Measurements from ENCODE around the gene ATP5PB. TPM values are rescaled to one million over a fixed set of nuclear protein-coding genes. Genes with fewer than 3 reads are reported as not detected.

The ATP5PB gene
- total RNA-seq, 2 experiments from 2014 or later = 286 to 303 TPM

- Histone ChIP-seq H3K9me3 (ENCODE audit: low read length) (no peaks in the 10 kb centered on the region), H3K79me2 (ENCODE audit: insufficient read depth, low read depth, low read length) (peaks cover 65% of the 10 kb centered on the region), H3K4me1 (ENCODE audit: insufficient read depth, low read length, poor library complexity, severe bottlenecking) (peaks cover 21% of the 10 kb centered on the region), H3K27ac (ENCODE audit: low read depth, low read length, poor library complexity, severe bottlenecking) (no peak overlapping the region), H3K9me2 (ENCODE audit: insufficient read depth, low read length) (no peaks in the 10 kb centered on the region), H3K4me3 (ENCODE audit: low read depth, low read length, poor library complexity, severe bottlenecking) (no peak overlapping the region), H2AFZ (ENCODE audit: low read length) (no peak overlapping the region), H4K20me1 (ENCODE audit: insufficient read depth, low read length) (0 out of 2 replicates have a peak, but pooled peaks cover 5% of the 10 kb centered on the region), H3K36me3 (ENCODE audit: insufficient read depth, low read length) (peaks cover 97% of the 10 kb centered on the region), H3K4me2 (ENCODE audit: low read length) (no peak overlapping the region)
- no peak for DNase-seq (ENCODE audit: low spot score)
- intact Hi-C loops (cut with micrococcal nuclease; ENCODE audit: unreplicated experiment) = no loop called here
- POLR2A ChIA-PET = interaction anchor here (0.6 kb wide), 1 partner anchor 51 kb away, joined by 3 read pairs; no protein-coding TSS in a partner anchor
- CTCF ChIA-PET (ENCODE audit: unreplicated experiment) = no interaction called here
- no TSS peak for BruUV-seq (replicated peaks)
- TF ChIP-seq, protein P1, sequence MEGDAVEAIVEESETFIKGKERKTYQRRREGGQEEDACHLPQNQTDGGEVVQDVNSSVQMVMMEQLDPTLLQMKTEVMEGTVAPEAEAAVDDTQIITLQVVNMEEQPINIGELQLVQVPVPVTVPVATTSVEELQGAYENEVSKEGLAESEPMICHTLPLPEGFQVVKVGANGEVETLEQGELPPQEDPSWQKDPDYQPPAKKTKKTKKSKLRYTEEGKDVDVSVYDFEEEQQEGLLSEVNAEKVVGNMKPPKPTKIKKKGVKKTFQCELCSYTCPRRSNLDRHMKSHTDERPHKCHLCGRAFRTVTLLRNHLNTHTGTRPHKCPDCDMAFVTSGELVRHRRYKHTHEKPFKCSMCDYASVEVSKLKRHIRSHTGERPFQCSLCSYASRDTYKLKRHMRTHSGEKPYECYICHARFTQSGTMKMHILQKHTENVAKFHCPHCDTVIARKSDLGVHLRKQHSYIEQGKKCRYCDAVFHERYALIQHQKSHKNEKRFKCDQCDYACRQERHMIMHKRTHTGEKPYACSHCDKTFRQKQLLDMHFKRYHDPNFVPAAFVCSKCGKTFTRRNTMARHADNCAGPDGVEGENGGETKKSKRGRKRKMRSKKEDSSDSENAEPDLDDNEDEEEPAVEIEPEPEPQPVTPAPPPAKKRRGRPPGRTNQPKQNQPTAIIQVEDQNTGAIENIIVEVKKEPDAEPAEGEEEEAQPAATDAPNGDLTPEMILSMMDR (conservative IDR thresholded peaks at IDR 0.05; ENCODE audit: low read length) = no peak
- TF ChIP-seq EZH2phosphoT487 (IDR thresholded peaks at IDR 0.05; ENCODE audit: borderline replicate concordance, low read depth, low read length) = no peak
Measured at GRCh38 chr1:111455642-111456031, 6.4 kb downstream of the ATP5PB start.

- BruUV-seq (replicated peaks) = no TSS peak
- no peak for TF ChIP-seq EZH2phosphoT487 (IDR thresholded peaks at IDR 0.05; ENCODE audit: borderline replicate concordance, low read depth, low read length)
- CTCF ChIA-PET (ENCODE audit: unreplicated experiment) = no interaction called here
Measured at GRCh38 chr1:111461765-111462164, 12.5 kb downstream of the ATP5PB start.

GRCh38 chr1:111462370-111463028 lies 13.2 kb downstream of the ATP5PB start:
- Histone ChIP-seq H3K36me3 (ENCODE audit: insufficient read depth, low read length) (peaks cover 57% of the 10 kb centered on the region), H3K9me2 (ENCODE audit: insufficient read depth, low read length) (no peaks in the 10 kb centered on the region), H4K20me1 (ENCODE audit: insufficient read depth, low read length) (0 out of 2 replicates have a peak, but pooled peaks cover 2% of the 10 kb centered on the region), H2AFZ (ENCODE audit: low read length) (no peak overlapping the region), H3K4me1 (ENCODE audit: insufficient read depth, low read length, poor library complexity, severe bottlenecking) (no peaks in the 10 kb centered on the region), H3K9me3 (ENCODE audit: low read length) (no peaks in the 10 kb centered on the region), H3K79me2 (ENCODE audit: insufficient read depth, low read depth, low read length) (peaks cover 3% of the 10 kb centered on the region; the same call in 1 of the 2 replicates), H3K4me3 (ENCODE audit: low read depth, low read length, poor library complexity, severe bottlenecking) (no peak overlapping the region), H3K27ac (ENCODE audit: low read depth, low read length, poor library complexity, severe bottlenecking) (no peak overlapping the region), H3K4me2 (ENCODE audit: low read length) (no peak overlapping the region)
- intact Hi-C loops (cut with micrococcal nuclease; ENCODE audit: unreplicated experiment) = no loop called here
- ChIA-PET CTCF (ENCODE audit: unreplicated experiment) (no interaction called here), POLR2A (interaction anchor here (0.6 to 2.1 kb wide), 5 partner anchors 9 to 301 kb away, joined by 3 to 7 read pairs (median 4); no protein-coding TSS in a partner anchor)
- DNase-seq (ENCODE audit: low spot score) = no peak
- no peak for TF ChIP-seq EZH2phosphoT487 (IDR thresholded peaks at IDR 0.05; ENCODE audit: borderline replicate concordance, low read depth, low read length)
- TF ChIP-seq, protein P1 (conservative IDR thresholded peaks at IDR 0.05; ENCODE audit: low read length) = no peak
- BruUV-seq (replicated peaks) = no TSS peak

More at GRCh38 chr1:111461765-111462164, 12.5 kb downstream of the ATP5PB start:
- POLR2A ChIA-PET = interaction anchor here (0.7 to 2.1 kb wide), 4 partner anchors 9 to 65 kb away, joined by 4 to 7 read pairs (median 4); partner anchors contain the start of genes ATP5PB and WDR77
- no peaks in the 10 kb centered on the region for H3K4me1 ChIP-seq (ENCODE audit: insufficient read depth, low read length, poor library complexity, severe bottlenecking)
- no peak overlapping the region for H2AFZ ChIP-seq (ENCODE audit: low read length)
- 0 out of 2 replicates have a peak, but pooled peaks cover 5% of the 10 kb centered on the region for H4K20me1 ChIP-seq (ENCODE audit: insufficient read depth, low read length)
- H3K9me3 ChIP-seq (ENCODE audit: low read length) = no peaks in the 10 kb centered on the region
- no peak overlapping the region for H3K27ac ChIP-seq (ENCODE audit: low read depth, low read length, poor library complexity, severe bottlenecking)
- H3K4me3 ChIP-seq (ENCODE audit: low read depth, low read length, poor library complexity, severe bottlenecking) = no peak overlapping the region
- no peak overlapping the region for H3K4me2 ChIP-seq (ENCODE audit: low read length)
- H3K36me3 ChIP-seq (ENCODE audit: insufficient read depth, low read length) = peaks cover 65% of the 10 kb centered on the region
- no peaks in the 10 kb centered on the region for H3K9me2 ChIP-seq (ENCODE audit: insufficient read depth, low read length)
- peaks cover 6% of the 10 kb centered on the region; the same call in 1 of the 2 replicates for H3K79me2 ChIP-seq (ENCODE audit: insufficient read depth, low read depth, low read length)
- no peak for DNase-seq (ENCODE audit: low spot score)
- intact Hi-C loops (cut with micrococcal nuclease; ENCODE audit: unreplicated experiment) = no loop called here
